Panc1 (cell line): ENCODE results near the gene CA5A. TPM values are rescaled to one million over a fixed set of nuclear protein-coding genes. Genes with fewer than 3 reads are reported as not detected.

ENCODE experiments used
- ATAC-seq: fragments of 200-7000 bp; cut with Tn5 transposase; 2 replicates; pipeline ENCODE4 v1.9.1; 2020; ENCODE audit warnings: mild to moderate bottlenecking, moderate library complexity
- BruUV-seq: library from RNA; stranded (reverse); fragments of 400-500 nt; replicated peaks from 2 replicates; lab custom pipeline; 2021; lab: Mats Ljungman, UMichigan
- CTCF ChIA-PET: fragments of 300-600 bp; sonication (Branson Sonifier 250); formaldehyde crosslinking; loops from one replicate; lab custom pipeline; 2022; ENCODE audit warnings: antibody characterized with exemption; lab: Charles Lee
- POLR2A ChIA-PET: fragments of 300-600 bp; sonication (Branson Sonifier 250); formaldehyde crosslinking; loops from one replicate; lab custom pipeline; 2022; ENCODE audit warnings: antibody characterized with exemption; lab: Charles Lee
- DNase-seq: peaks from one replicate; pipeline ENCODE4 v3.0.0-alpha.2; 2010; ENCODE audit warnings: low read depth, low spot score
- H3K27ac ChIP-seq: 2 replicates; pipeline ENCODE4 v1.5.1; 2011; ENCODE audit warnings: mild to moderate bottlenecking, low read length, inconsistent platforms
- H3K27me3 ChIP-seq: fragments of 200-500 bp; sonication (Bioruptor generic); 2 replicates; pipeline ENCODE4 v1.6.0; 2014; ENCODE audit warnings: low read length, inconsistent platforms; ENCODE audit not compliant: control insufficient read depth, insufficient read depth
- H3K36me3 ChIP-seq: fragments of 200-500 bp; sonication (Bioruptor generic); 2 replicates; pipeline ENCODE4 v1.5.1; 2014; ENCODE audit warnings: inconsistent platforms, mild to moderate bottlenecking, low read length, moderate library complexity; ENCODE audit not compliant: control insufficient read depth, insufficient read depth
- H3K4me1 ChIP-seq: 2 replicates; pipeline ENCODE4 v1.5.1; 2011; ENCODE audit warnings: inconsistent platforms, mild to moderate bottlenecking, low read length, moderate library complexity; ENCODE audit not compliant: control insufficient read depth, insufficient read depth
- H3K4me3 ChIP-seq, 2 experiments: 2 replicates each; pipeline ENCODE4 v1.5.1; 2011 to 2012; ENCODE audit warnings: low read depth in 2 of 2, low read length in 2 of 2, mild to moderate bottlenecking in 2 of 2, inconsistent platforms in 1 of 2, moderate library complexity in 1 of 2
- H3K9me3 ChIP-seq: fragments of 200-500 bp; sonication (Bioruptor generic); 2 replicates; pipeline ENCODE4 v1.5.1; 2014; ENCODE audit warnings: low read depth, mild to moderate bottlenecking, inconsistent platforms, low read length, moderate library complexity; ENCODE audit not compliant: control insufficient read depth, insufficient read depth
- CTCF ChIP-seq: fragments of 450-650 bp; IDR thresholded peaks from 2 replicates; pipeline ENCODE4 v1.5.1; 2017; ENCODE audit warnings: mild to moderate bottlenecking
- POLR2AphosphoS5 ChIP-seq: IDR thresholded peaks from 2 replicates; pipeline ENCODE4 v1.6.1; 2012; ENCODE audit warnings: mild to moderate bottlenecking, low read depth, low read length, moderate library complexity
- SIN3A ChIP-seq: IDR thresholded peaks from 2 replicates; pipeline ENCODE4 v1.6.1; 2012; ENCODE audit warnings: low read depth, mild to moderate bottlenecking, low read length, moderate library complexity, borderline replicate concordance; ENCODE audit not compliant: insufficient read depth
- TCF7L2 ChIP-seq: IDR thresholded peaks from 2 replicates; pipeline ENCODE4 v1.6.1; 2011; ENCODE audit warnings: mild to moderate bottlenecking, low read depth, low read length, inconsistent platforms
- in situ Hi-C: cut with HindIII; loops from 2 replicates; pipeline ENCODE4 v1.10.0; 2016; ENCODE audit warnings: low sequenced_read_pairs, low pct_unique_long_range_greater_than_20kb
- intact Hi-C: fragments of 100-400 bp; cut with micrococcal nuclease; formaldehyde crosslinking; loops from one replicate; pipeline ENCODE4 v1.10.0; 2022; ENCODE audit not compliant: unreplicated experiment
- total RNA-seq: library from RNA; stranded (reverse); gene quantifications from one replicate; pipeline ENCODE4 v1.2.1, GENCODE V29; 2021; ENCODE audit not compliant: unreplicated experiment
- TF ChIP-seq, protein P1 (sequence below), 2 experiments: IDR thresholded peaks; 2 replicates each; pipeline ENCODE4 v1.6.1; 2011 to 2012; ENCODE audit warnings: low read depth in 2 of 2, control low read depth in 1 of 2, low read length in 1 of 2, mild to moderate bottlenecking in 1 of 2, moderate library complexity in 1 of 2; ENCODE audit not compliant: insufficient read depth in 1 of 2

The CA5A gene
- total RNA-seq, 1 experiment from 2014 or later = not detected

- no peaks in the 10 kb centered on the region for H3K9me3 ChIP-seq
These were observed 22.3 kb upstream of the CA5A start for GRCh38 chr16:87958632-87959031.

DNA sequence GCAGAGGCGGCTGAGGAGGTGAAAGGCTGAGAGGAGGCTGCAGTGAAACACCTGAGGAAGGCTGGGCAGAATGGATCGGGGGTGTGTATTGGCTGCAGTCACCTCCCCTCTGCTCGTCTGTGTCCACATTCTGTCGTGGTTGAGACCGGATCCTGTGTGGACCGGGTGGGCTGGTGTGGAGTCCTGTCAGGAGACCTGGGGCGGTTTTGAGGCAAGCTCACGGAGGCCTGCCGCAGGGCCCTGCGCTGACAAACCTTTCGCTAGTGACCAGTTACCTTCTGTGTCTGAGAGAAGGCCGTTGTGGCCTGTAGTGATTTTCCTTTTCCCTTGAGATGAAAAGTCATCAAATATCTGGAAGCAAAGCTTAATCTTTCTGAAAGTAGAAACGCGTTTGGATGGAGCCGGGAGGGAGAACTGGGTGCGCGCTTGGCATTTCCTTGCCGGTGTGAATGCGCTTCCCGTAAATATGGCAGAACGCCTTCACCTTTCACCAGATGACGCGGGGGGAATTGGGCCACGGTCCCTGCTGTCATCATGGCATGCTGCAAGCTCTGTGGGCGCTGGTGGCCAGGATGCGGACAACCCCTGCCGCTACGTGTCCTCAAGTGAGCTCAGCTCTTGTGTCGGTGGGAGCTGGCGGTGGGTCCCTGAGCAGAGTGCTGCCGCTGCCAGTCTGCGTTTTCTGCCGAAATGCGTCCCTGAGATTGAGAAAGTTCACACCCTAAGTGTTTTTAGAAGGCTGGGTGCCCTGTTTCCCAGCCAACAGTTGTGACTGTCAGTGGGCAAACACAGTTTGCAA, 21.2 kb upstream of the CA5A start:
- intact Hi-C loops (no loop called here), in situ Hi-C loops (no loop called here)
- ChIA-PET CTCF (no interaction called here), POLR2A (no interaction called here)
- TF ChIP-seq TCF7L2 (no peak), CTCF (no peak), POLR2AphosphoS5 (no peak), SIN3A (no peak)
- TF ChIP-seq, protein P1, sequence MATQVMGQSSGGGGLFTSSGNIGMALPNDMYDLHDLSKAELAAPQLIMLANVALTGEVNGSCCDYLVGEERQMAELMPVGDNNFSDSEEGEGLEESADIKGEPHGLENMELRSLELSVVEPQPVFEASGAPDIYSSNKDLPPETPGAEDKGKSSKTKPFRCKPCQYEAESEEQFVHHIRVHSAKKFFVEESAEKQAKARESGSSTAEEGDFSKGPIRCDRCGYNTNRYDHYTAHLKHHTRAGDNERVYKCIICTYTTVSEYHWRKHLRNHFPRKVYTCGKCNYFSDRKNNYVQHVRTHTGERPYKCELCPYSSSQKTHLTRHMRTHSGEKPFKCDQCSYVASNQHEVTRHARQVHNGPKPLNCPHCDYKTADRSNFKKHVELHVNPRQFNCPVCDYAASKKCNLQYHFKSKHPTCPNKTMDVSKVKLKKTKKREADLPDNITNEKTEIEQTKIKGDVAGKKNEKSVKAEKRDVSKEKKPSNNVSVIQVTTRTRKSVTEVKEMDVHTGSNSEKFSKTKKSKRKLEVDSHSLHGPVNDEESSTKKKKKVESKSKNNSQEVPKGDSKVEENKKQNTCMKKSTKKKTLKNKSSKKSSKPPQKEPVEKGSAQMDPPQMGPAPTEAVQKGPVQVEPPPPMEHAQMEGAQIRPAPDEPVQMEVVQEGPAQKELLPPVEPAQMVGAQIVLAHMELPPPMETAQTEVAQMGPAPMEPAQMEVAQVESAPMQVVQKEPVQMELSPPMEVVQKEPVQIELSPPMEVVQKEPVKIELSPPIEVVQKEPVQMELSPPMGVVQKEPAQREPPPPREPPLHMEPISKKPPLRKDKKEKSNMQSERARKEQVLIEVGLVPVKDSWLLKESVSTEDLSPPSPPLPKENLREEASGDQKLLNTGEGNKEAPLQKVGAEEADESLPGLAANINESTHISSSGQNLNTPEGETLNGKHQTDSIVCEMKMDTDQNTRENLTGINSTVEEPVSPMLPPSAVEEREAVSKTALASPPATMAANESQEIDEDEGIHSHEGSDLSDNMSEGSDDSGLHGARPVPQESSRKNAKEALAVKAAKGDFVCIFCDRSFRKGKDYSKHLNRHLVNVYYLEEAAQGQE (IDR thresholded peaks at IDR 0.05; ENCODE audit: insufficient read depth in 1 of 2, low read depth in 2 of 2, low read length in 1 of 2) = no peak
- no peak for DNase-seq
- peaks cover under 1% of the 10 kb centered on the region; the same call in 1 of the 2 replicates for H3K36me3 ChIP-seq
- no peak overlapping the region for H3K27ac ChIP-seq
- no peak for ATAC-seq
- no peaks in the 10 kb centered on the region for H3K27me3 ChIP-seq
- no peaks in the 10 kb centered on the region for H3K9me3 ChIP-seq
- peaks cover 14% of the 10 kb centered on the region for H3K4me1 ChIP-seq
- no peak overlapping the region for H3K4me3 ChIP-seq
- BruUV-seq = no TSS peak

More at GRCh38 chr16:87958632-87959031, 22.3 kb upstream of the CA5A start:
- intact Hi-C loops = no loop called here
- ATAC-seq (no peak), DNase-seq (no peak)
- no peaks in the 10 kb centered on the region for H3K27me3 ChIP-seq
- H3K36me3 ChIP-seq = no peaks in the 10 kb centered on the region
- BruUV-seq = no TSS peak
- POLR2A ChIA-PET = no interaction called here
- H3K4me3 ChIP-seq = no peak overlapping the region
- H3K4me1 ChIP-seq = peaks cover 9% of the 10 kb centered on the region
- no peak overlapping the region for H3K27ac ChIP-seq
- CTCF ChIA-PET = interaction anchor here (0.5 kb wide), 1 partner anchor 611 kb away, joined by 3 read pairs; no protein-coding TSS in a partner anchor
- in situ Hi-C loops = no loop called here
- TF ChIP-seq TCF7L2 (no peak), CTCF (no peak), POLR2AphosphoS5 (no peak), SIN3A (no peak)
- TF ChIP-seq, protein P1 (IDR thresholded peaks at IDR 0.05; ENCODE audit: insufficient read depth in 1 of 2, low read depth in 2 of 2, low read length in 1 of 2) = no peak
